Measurements from ENCODE around the gene EIF4E2. TPM values are rescaled to one million over a fixed set of nuclear protein-coding genes. Genes with fewer than 3 reads are reported as not detected.

Gene EIF4E2
- total and polyA plus RNA-seq, 2 of the 4 experiments (the other 2 are of a cell fraction): 52.1 to 105 TPM

DNA sequence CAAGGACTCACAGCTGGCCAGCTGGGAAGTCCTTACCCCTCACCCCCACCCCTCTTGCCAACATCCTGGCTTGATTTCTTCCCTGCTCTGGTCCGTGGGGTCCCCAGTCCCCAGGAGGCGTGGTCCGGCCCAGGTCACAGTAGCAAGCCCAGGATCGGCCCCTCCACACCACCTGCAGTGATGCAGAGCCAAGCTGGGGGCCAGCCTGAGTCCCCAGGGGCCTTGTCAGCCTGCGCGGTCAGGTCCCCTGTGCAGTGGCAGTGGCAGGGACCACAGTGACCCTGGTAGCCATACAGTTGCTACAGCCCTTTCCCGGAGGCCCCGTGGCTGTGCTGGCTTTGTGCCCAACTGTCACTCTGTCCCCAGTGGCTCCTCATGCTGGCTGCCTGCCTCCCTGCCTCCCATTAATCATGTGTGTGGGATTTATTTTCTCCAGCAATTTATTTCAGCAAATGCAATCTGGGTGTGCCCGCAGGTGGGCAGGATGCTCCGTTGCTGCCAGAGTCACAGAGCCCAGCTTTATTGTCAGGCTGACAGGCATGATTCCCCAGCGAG, 39.1 kb upstream of the EIF4E2 start:
- Histone ChIP-seq H3K4me2 (ENCODE audit: low read depth, low read length) (no peak overlapping the region), H3K9me3 (ENCODE audit: control insufficient read depth, insufficient read depth, low read length) (no peaks in the 10 kb centered on the region), H2AK5ac (ENCODE audit: low read depth, low read length) (no peak overlapping the region), H3K36me3 (ENCODE audit: control insufficient read depth, insufficient read depth, low read length) (no peaks in the 10 kb centered on the region), H3K18ac (ENCODE audit: low read depth, low read length) (no peak overlapping the region), H3K9me1 (ENCODE audit: insufficient read depth, low read length) (no peaks in the 10 kb centered on the region), H2BK5ac (ENCODE audit: low read depth, low read length, poor library complexity, severe bottlenecking) (no peak overlapping the region), H2BK15ac (ENCODE audit: low read depth, low read length) (no peak overlapping the region), H4K20me1 (ENCODE audit: insufficient read depth, low read length) (no peaks in the 10 kb centered on the region), H2AK9ac (replicated peaks; ENCODE audit: low read depth, low read length, poor library complexity) (no peak overlapping the region), H3K14ac (replicated peaks; ENCODE audit: low read depth, low read length) (no peak overlapping the region), H4K5ac (ENCODE audit: low read depth, low read length) (no peak overlapping the region), H4K91ac (ENCODE audit: insufficient read depth, low read depth, low read length) (no peak overlapping the region), H3K9ac (ENCODE audit: low read depth, low read length) (no peak overlapping the region), H3K79me1 (ENCODE audit: low read depth in 1 of 2, low read length in 2 of 2) (no peaks in the 10 kb centered on the region), H3K4ac (ENCODE audit: low read depth, low read length) (no peak overlapping the region), H3K56ac (ENCODE audit: extremely low read depth, insufficient read depth, low read length) (no peak overlapping the region), H2AFZ (replicated peaks; ENCODE audit: low read length, poor library complexity) (peak overlapping the region; percentile 51), H2BK20ac (ENCODE audit: low read depth, low read length) (no peak overlapping the region), H3K27me3 (ENCODE audit: control insufficient read depth, insufficient read depth, low read length) (peaks cover 40% of the 10 kb centered on the region), H3K4me1 (ENCODE audit: control insufficient read depth, insufficient read depth, low read length) (no peaks in the 10 kb centered on the region), H4K8ac (ENCODE audit: low read depth in 2 of 2, low read length in 2 of 2) (no peak overlapping the region), H3K23ac (ENCODE audit: low read depth, low read length) (no peak overlapping the region), H3K4me3 (ENCODE audit: insufficient read depth, low read depth, low read length) (no peak overlapping the region), H2BK120ac (ENCODE audit: low read depth, low read length) (no peak overlapping the region), H3K27ac (ENCODE audit: insufficient read depth, low read length) (no peak overlapping the region)
- no peak for TF ChIP-seq MXI1 (IDR thresholded peaks at IDR 0.05; ENCODE audit: borderline replicate concordance, low read depth, low read length)
- TF ChIP-seq USF2 (IDR thresholded peaks at IDR 0.05; ENCODE audit: low read depth, low read length): no peak
- TF ChIP-seq RCOR1 (IDR thresholded peaks at IDR 0.05; ENCODE audit: insufficient replicate concordance, low read length): no peak
- TF ChIP-seq POLR2A (IDR thresholded peaks at IDR 0.05; ENCODE audit: low read depth, low read length): no peak
- TF ChIP-seq CEBPB (IDR thresholded peaks at IDR 0.05; ENCODE audit: low read depth, low read length): no peak
- no peak for TF ChIP-seq SMC3 (IDR thresholded peaks at IDR 0.05; ENCODE audit: low read depth, low read length)
- TF ChIP-seq MAZ (IDR thresholded peaks at IDR 0.05; ENCODE audit: borderline replicate concordance, low read depth, low read length): no peak
- TF ChIP-seq FOS (IDR thresholded peaks at IDR 0.05; ENCODE audit: low read depth, low read length): no peak
- intact Hi-C loops (cut with micrococcal nuclease) (no loop called here), in situ Hi-C loops (cut with MboI; ENCODE audit: low sequenced_read_pairs) (no loop called here), dilution Hi-C loops (cut with HindIII; ENCODE audit: low sequenced_read_pairs, unreplicated experiment) (no loop called here)
- 55% methylated on average over 6 of the region's 11 CpGs; no CpG with 5 or more reads in 1 of the 2 experiments for WGBS, 2 experiments (ENCODE audit: extremely low coverage in 2 of 2, insufficient read length in 1 of 2)
- DNase-seq (no peak), ATAC-seq (ENCODE audit: low read depth) (no peak)
- BruUV-seq (replicated peaks): no TSS peak
- ChIA-PET CTCF (interaction anchor here (0.6 kb wide), 1 partner anchor 626 kb away, joined by 3 read pairs; no protein-coding TSS in a partner anchor), POLR2A (ENCODE audit: unreplicated experiment) (interaction anchor here (0.6 kb wide), 1 partner anchor 714 kb away, joined by 5 read pairs; no protein-coding TSS in a partner anchor)

Measured in IMR-90 (cell line).